HG03064 (cell line): ENCODE data around the gene PDE6B.
A peak's percentile ranks its signal among the peaks of the same experiment; 100 is the strongest.
"Not testable (repeated sequence)": the region's sequence is repeated elsewhere in the genome, so short reads cannot be mapped to it uniquely, and the experiment has no call there.

ENCODE experiments used
- ATAC-seq: cut with Tn5 transposase; IDR thresholded peaks from one replicate; pipeline ENCODE4 v1.9.1; 2021; ENCODE audit warnings: low read depth; ENCODE audit not compliant: unreplicated experiment

The PDE6B gene

GRCh38 chr4:666822-667544 lies 41.6 kb downstream of the PDE6B start:
- ATAC-seq: no peak

- ATAC-seq: no peak
Observed at GRCh38 chr4:667545-667925, 42.2 kb downstream of the PDE6B start.

- ATAC-seq: not testable (repeated sequence)
Observed at GRCh38 chr4:668219-668618, 42.8 kb downstream of the PDE6B start.

- ATAC-seq: not testable (repeated sequence)
Observed at GRCh38 chr4:669806-670559, 44.6 kb downstream of the PDE6B start.

GRCh38 chr4:671769-672168 lies 46.4 kb downstream of the PDE6B start:
- no peak for ATAC-seq

GRCh38 chr4:673349-674091 lies 48.1 kb downstream of the PDE6B start:
- ATAC-seq: no peak

- ATAC-seq: peak; percentile 56
Observed at GRCh38 chr4:674172-675035, 49.0 kb downstream of the PDE6B start, which contains the start of the genes ATP5ME and MYL5. TSS of gene ATP5ME (minus strand) at chr4:674276. CDS start at chr4:674247, 29 bp downstream. TSS of gene MYL5 (plus strand) at chr4:674542. CDS start at chr4:678027, 3,485 bp downstream.

GRCh38 chr4:675036-675882 lies 49.9 kb downstream of the PDE6B start:
- peak; percentile 3 for ATAC-seq

- ATAC-seq: no peak
Observed at GRCh38 chr4:675980-676870, 50.9 kb downstream of the PDE6B start.

GRCh38 chr4:676871-677235 lies 51.5 kb downstream of the PDE6B start:
- no peak for ATAC-seq

GRCh38 chr4:677431-678293 lies 52.3 kb downstream of the PDE6B start:
- ATAC-seq: no peak

GRCh38 chr4:678331-679103 lies 53.1 kb downstream of the PDE6B start:
- ATAC-seq: no peak

GRCh38 chr4:679104-679481 lies 53.7 kb downstream of the PDE6B start:
- no peak for ATAC-seq

- no peak for ATAC-seq
Observed at GRCh38 chr4:679629-680028, 54.3 kb downstream of the PDE6B start.

GRCh38 chr4:680091-680490 lies 54.7 kb downstream of the PDE6B start:
- no peak for ATAC-seq

- no peak for ATAC-seq
Observed at GRCh38 chr4:680551-680927, 55.2 kb downstream of the PDE6B start.
